Liver (tissue), 9 donors: ENCODE data around the gene DCDC2B. TPM values are rescaled to one million over a fixed set of nuclear protein-coding genes. Genes with fewer than 3 reads are reported as not detected.
A peak's percentile ranks its signal among the peaks of the same experiment; 100 is the strongest.

Source experiments
- DNase-seq: peaks from one replicate; pipeline ENCODE4 v3.0.0-alpha.2; 2017; ENCODE audit warnings: low spot score
- H3K27ac ChIP-seq, 2 donors: one replicate each; pipeline ENCODE4 v1.7.0; 2013; ENCODE audit warnings: inconsistent platforms in 2 of 2, low read length in 2 of 2, control low read depth in 1 of 2, low read depth in 1 of 2, mild to moderate bottlenecking in 1 of 2
- H3K27me3 ChIP-seq, 4 donors: one replicate each; pipeline versions ENCODE4 v1.6.1 to v1.7.0; 2013; ENCODE audit warnings: low read length in 3 of 4, inconsistent platforms in 1 of 4, mild to moderate bottlenecking in 1 of 4, moderate library complexity in 1 of 4; ENCODE audit not compliant: control insufficient read depth in 4 of 4, insufficient read depth in 4 of 4
- H3K36me3 ChIP-seq, 4 donors: one replicate each; pipeline versions ENCODE4 v1.6.1 to v1.7.0; 2013; ENCODE audit warnings: low read length in 3 of 4, mild to moderate bottlenecking in 3 of 4, low read depth in 1 of 4, moderate library complexity in 1 of 4; ENCODE audit not compliant: control insufficient read depth in 4 of 4, insufficient read depth in 3 of 4
- H3K4me1 ChIP-seq, 4 donors: one replicate each; pipeline versions ENCODE4 v1.6.1 to v1.7.0; 2013; ENCODE audit warnings: low read length in 3 of 4, mild to moderate bottlenecking in 3 of 4, moderate library complexity in 1 of 4; ENCODE audit not compliant: control insufficient read depth in 4 of 4, insufficient read depth in 4 of 4
- H3K4me3 ChIP-seq, 3 donors: one replicate each; pipeline versions ENCODE4 v1.6.1 to v1.7.0; 2013; ENCODE audit warnings: low read length in 3 of 3, control low read depth in 1 of 3, low read depth in 1 of 3, mild to moderate bottlenecking in 1 of 3
- H3K9ac ChIP-seq, 2 donors: one replicate each; pipeline ENCODE4 v1.7.0; 2013; ENCODE audit warnings: low read length in 2 of 2, mild to moderate bottlenecking in 2 of 2, moderate library complexity in 2 of 2, control low read depth in 1 of 2, low read depth in 1 of 2
- H3K9me3 ChIP-seq, 4 donors: one replicate each; pipeline versions ENCODE4 v1.6.1 to v1.7.0; 2013; ENCODE audit warnings: low read length in 3 of 4; ENCODE audit not compliant: control insufficient read depth in 4 of 4
- EGR1 ChIP-seq, 2 donors: IDR thresholded peaks; 2 replicates each; pipeline ENCODE4 v1.6.1; 2016 to 2018; ENCODE audit warnings: antibody characterized with exemption in 2 of 2, low read depth in 2 of 2
- FOXA1 ChIP-seq: IDR thresholded peaks from 2 replicates; pipeline ENCODE4 v1.6.1; 2016; ENCODE audit warnings: antibody characterized with exemption
- GABPA ChIP-seq, 2 donors: IDR thresholded peaks in 1 of 2; conservative IDR thresholded peaks in 1 of 2; 2 replicates each; pipeline ENCODE4 v1.6.1; 2016; ENCODE audit warnings: antibody characterized with exemption in 2 of 2, mild to moderate bottlenecking in 1 of 2, moderate library complexity in 1 of 2
- HNF4A ChIP-seq, 2 donors: conservative IDR thresholded peaks; 2 replicates each; pipeline ENCODE4 v1.6.1; 2016; ENCODE audit warnings: antibody characterized with exemption in 2 of 2, mild to moderate bottlenecking in 2 of 2
- HNF4G ChIP-seq: IDR thresholded peaks from 2 replicates; pipeline ENCODE4 v1.6.1; 2016; ENCODE audit warnings: antibody characterized with exemption
- NR2F2 ChIP-seq: IDR thresholded peaks from 2 replicates; pipeline ENCODE4 v1.6.1; 2016; ENCODE audit warnings: antibody characterized with exemption
- RAD21 ChIP-seq, 2 donors: IDR thresholded peaks; 2 replicates each; pipeline ENCODE4 v1.6.1; 2016; ENCODE audit warnings: antibody characterized with exemption in 2 of 2, mild to moderate bottlenecking in 2 of 2
- REST ChIP-seq: IDR thresholded peaks from 2 replicates; pipeline ENCODE4 v1.6.1; 2016; ENCODE audit warnings: antibody characterized with exemption, mild to moderate bottlenecking
- RXRA ChIP-seq, 2 donors: IDR thresholded peaks; 2 replicates each; pipeline ENCODE4 v1.6.1; 2017 to 2018; ENCODE audit warnings: antibody characterized with exemption in 2 of 2, mild to moderate bottlenecking in 1 of 2
- SP1 ChIP-seq: IDR thresholded peaks from 2 replicates; pipeline ENCODE4 v1.6.1; 2018; ENCODE audit warnings: antibody characterized with exemption, mild to moderate bottlenecking
- YY1 ChIP-seq: IDR thresholded peaks from 2 replicates; pipeline ENCODE4 v1.6.1; 2016; ENCODE audit warnings: antibody characterized with exemption, mild to moderate bottlenecking
- WGBS: extraction: QIAGEN DNeasy Blood & Tissue Kit; methylation state at CpG from one replicate; pipeline ENCODE4 v1.1.7; 2013; 5-methylcytosine and 5-hydroxymethylcytosine counted together
- polyA plus RNA-seq, 2 donors: library from polyadenylated mRNA; stranded (reverse) in 1 of 2; unstranded in 1 of 2; fragments of 200-250 nt in 1 of 2; fragments of >200 nt in 1 of 2; fragmentation: Nextera tagmentation in 1 of 2; extraction: Ambion mirVana in 1 of 2; gene quantifications; one replicate each; pipeline versions ENCODE4 v1.2.1 to v1.2.3, GENCODE V29; 2013 to 2015
- total RNA-seq, 2 donors: library from RNA; depleted of rRNA; stranded (reverse); fragments of >200 nt; gene quantifications; one replicate each; pipeline ENCODE4 v1.2.3, GENCODE V29; 2014
- TF ChIP-seq, protein P1 (sequence below): IDR thresholded peaks from 2 replicates; pipeline ENCODE4 v1.6.1; 2016; ENCODE audit warnings: antibody characterized with exemption
- TF ChIP-seq, protein P2 (sequence below): IDR thresholded peaks from 2 replicates; pipeline ENCODE4 v1.6.1; 2016; ENCODE audit warnings: antibody characterized with exemption
- TF ChIP-seq, protein P3 (sequence below): fragments of 150-350 bp; IDR thresholded peaks from 2 replicates; pipeline ENCODE4 v1.5.1; 2017; ENCODE audit warnings: improper control_type of control experiment, low read depth, low read length; ENCODE audit not compliant: missing input control
- TF ChIP-seq, protein P4 (sequence below): IDR thresholded peaks from 2 replicates; pipeline ENCODE4 v1.6.1; 2016; ENCODE audit warnings: antibody characterized with exemption
- donor health status: healthy.
- donor health status: healthy.
- donor health status: healthy.
- donor health status: healthy.
- donor health status: healthy.

Gene DCDC2B
- total and polyA plus RNA-seq, 4 donors = 0.08 TPM; not detected in 3

DNA sequence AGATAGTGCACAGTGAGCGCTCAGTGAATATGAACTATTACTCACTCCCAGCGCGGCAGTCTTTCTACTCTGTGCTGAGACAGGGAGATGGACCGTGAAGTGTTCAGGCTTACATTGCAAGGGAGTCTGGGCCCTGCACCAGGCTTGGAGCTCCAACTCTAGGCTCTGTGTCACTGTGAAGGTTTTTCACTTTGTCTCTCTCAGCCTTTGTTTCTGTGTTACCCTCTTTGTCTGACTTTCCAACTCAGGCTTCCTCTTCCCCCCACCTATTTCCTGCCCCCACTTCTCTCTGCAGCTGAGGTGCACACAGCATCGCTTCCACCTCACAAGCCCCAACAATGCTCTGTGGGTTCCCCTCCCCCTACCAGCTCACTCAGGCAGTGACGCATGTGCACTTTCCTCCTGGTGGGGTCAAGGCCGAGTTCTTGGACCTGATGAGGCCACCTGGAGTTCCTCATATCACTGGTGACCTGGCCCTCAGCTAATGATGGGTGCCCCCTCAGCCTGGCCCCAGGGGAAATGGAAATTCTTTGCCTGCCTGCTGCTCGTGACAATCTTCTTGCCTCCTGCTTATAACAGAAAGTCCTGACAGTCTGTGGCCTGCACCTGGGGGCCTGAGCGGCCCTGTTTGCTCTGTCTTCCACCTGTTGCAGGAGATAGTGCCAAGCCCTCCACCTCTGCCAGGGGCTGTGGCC is 41.1 kb downstream of the DCDC2B start:
- Histone ChIP-seq H3K9ac (peak overlapping the region in 1 of 2 donors; percentile 77), H3K36me3 (no peaks in the 10 kb centered on the region), H3K9me3 (no peaks in the 10 kb centered on the region), H3K4me1 (peaks cover 4 to 18% (median 11%) of the 10 kb centered on the region in 4 donors), H3K27ac (peak overlapping the region; percentile 64 to 68), H3K4me3 (no peak overlapping the region), H3K27me3 (no peaks in the 10 kb centered on the region)
- WGBS = 55% methylated on average over 9 of the region's 9 CpGs
- peak; percentile 63 for DNase-seq
- TF ChIP-seq REST (peak; percentile 37), RXRA (IDR thresholded peaks at IDR 0.05) (peak; percentile 80 to 91), NR2F2 (peak; percentile 83), RAD21 (IDR thresholded peaks at IDR 0.05) (peak in 1 of 2 donors; percentile 15), FOXA1 (no peak), HNF4G (no peak), SP1 (peak; percentile 60), HNF4A (conservative IDR thresholded peaks at IDR 0.05) (peak; percentile 48 to 65)
- TF ChIP-seq, protein P1, sequence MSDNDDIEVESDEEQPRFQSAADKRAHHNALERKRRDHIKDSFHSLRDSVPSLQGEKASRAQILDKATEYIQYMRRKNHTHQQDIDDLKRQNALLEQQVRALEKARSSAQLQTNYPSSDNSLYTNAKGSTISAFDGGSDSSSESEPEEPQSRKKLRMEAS = no peak

DNA sequence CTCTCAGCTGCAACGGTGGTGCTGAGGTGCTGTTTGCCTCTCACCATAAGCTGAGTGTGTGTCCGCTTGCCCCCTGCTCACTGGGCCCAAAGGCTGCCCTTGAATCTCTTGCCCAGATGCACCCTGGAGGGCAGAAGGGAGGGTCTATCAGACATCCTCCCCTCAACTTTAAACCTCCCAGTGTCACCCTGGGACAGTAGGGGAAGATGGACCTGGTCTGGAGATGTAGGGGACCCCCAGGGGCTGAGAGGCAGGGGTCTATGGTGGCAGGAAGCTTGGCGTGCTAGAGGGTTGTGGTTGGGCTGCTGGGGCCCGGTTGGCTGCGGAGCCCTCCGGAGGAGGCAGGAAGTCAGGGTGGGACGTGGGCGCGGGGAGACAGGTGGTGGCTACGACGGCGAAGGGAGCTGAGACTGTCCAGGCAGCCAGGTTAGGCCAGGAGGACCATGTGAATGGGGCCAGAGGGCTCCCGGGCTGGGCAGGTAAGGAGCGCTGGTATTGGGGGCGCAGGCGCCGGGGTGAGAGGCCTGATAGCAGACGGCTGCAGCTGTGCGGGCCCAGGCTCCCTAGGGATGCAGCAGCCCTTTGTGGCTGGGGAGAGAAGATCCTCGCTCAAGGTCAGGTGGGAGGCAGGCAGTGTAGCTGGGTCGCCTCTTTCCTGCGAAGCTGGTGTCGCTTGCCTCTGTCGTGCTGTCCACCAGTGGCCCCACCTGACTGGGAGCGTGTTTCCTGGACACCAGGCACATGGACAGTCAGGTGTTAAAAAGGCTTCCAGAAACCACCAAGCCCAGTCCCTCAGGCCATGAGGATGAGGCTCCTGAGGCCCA is 42.2 kb downstream of the DCDC2B start, which contains the start of gene LCK:
TSS of gene LCK (plus strand) at position 373 of the 824 bp plus-strand sequence. CDS start 23,065 bp downstream, outside the sequence.
- peak within 1 kb of the TSS in 1 of 2 donors; percentile 77 for H3K9ac ChIP-seq

More for the DNA sequence above, 42.2 kb downstream of the DCDC2B start, which contains the start of gene LCK:
- Histone ChIP-seq H3K9me3 (no peaks in the 10 kb centered on the region), H3K27ac (peak within 1 kb of the TSS; percentile 64 to 68), H3K4me3 (peak within 1 kb of the TSS in 1 of 3 donors; percentile 7), H3K27me3 (no peaks in the 10 kb centered on the region), H3K36me3 (no peaks in the 10 kb centered on the region), H3K4me1 (peaks cover 11 to 25% (median 12%) of the 10 kb centered on the region in 4 donors)
- 80% methylated on average over 25 of the region's 25 CpGs for WGBS
- TF ChIP-seq, protein P2, sequence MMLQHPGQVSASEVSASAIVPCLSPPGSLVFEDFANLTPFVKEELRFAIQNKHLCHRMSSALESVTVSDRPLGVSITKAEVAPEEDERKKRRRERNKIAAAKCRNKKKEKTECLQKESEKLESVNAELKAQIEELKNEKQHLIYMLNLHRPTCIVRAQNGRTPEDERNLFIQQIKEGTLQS = no peak
- no peak for TF ChIP-seq RAD21 (IDR thresholded peaks at IDR 0.05)
- no peak for TF ChIP-seq NR2F2
- TF ChIP-seq, protein P3, sequence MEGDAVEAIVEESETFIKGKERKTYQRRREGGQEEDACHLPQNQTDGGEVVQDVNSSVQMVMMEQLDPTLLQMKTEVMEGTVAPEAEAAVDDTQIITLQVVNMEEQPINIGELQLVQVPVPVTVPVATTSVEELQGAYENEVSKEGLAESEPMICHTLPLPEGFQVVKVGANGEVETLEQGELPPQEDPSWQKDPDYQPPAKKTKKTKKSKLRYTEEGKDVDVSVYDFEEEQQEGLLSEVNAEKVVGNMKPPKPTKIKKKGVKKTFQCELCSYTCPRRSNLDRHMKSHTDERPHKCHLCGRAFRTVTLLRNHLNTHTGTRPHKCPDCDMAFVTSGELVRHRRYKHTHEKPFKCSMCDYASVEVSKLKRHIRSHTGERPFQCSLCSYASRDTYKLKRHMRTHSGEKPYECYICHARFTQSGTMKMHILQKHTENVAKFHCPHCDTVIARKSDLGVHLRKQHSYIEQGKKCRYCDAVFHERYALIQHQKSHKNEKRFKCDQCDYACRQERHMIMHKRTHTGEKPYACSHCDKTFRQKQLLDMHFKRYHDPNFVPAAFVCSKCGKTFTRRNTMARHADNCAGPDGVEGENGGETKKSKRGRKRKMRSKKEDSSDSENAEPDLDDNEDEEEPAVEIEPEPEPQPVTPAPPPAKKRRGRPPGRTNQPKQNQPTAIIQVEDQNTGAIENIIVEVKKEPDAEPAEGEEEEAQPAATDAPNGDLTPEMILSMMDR = no peak
- TF ChIP-seq, protein P4, sequence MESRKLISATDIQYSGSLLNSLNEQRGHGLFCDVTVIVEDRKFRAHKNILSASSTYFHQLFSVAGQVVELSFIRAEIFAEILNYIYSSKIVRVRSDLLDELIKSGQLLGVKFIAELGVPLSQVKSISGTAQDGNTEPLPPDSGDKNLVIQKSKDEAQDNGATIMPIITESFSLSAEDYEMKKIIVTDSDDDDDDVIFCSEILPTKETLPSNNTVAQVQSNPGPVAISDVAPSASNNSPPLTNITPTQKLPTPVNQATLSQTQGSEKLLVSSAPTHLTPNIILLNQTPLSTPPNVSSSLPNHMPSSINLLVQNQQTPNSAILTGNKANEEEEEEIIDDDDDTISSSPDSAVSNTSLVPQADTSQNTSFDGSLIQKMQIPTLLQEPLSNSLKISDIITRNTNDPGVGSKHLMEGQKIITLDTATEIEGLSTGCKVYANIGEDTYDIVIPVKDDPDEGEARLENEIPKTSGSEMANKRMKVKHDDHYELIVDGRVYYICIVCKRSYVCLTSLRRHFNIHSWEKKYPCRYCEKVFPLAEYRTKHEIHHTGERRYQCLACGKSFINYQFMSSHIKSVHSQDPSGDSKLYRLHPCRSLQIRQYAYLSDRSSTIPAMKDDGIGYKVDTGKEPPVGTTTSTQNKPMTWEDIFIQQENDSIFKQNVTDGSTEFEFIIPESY = no peak
- TF ChIP-seq GABPA (IDR thresholded peaks at IDR 0.05 in 1 of 2, conservative IDR thresholded peaks at IDR 0.05 in 1 of 2) = no peak
- no peak for TF ChIP-seq REST
- TF ChIP-seq YY1 = no peak
- no peak for TF ChIP-seq EGR1 (IDR thresholded peaks at IDR 0.05; ENCODE audit: low read depth in 2 of 2)
- no peak for TF ChIP-seq FOXA1
- DNase-seq = no peak
